Measurements from ENCODE around the gene CCNB1.

The CCNB1 gene

DNA sequence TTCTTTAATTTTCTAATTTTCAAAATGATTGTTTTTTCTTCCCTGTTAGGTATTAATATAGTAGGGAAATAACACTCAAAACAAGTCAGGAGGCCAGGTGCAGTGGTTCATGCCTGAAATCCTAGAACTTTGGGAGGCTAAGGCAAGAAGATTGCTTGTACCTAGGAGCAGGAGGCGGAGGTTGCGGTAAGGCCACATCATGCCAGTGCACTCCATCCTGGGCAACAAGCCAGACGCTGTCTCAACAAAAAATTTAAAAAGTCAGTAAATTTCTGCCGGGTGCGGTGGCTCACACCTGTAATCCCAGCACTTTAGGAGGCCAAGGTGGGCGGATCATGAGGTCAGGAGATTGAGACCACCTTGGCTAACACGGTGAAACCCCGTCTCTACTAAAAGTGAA is 57.6 kb downstream of the CCNB1 start:
- Histone ChIP-seq H3K79me2 (ENCODE audit: insufficient read depth, low read length) (peaks cover 27% of the 10 kb centered on the region), H2AFZ (ENCODE audit: low read depth, low read length) (no peak overlapping the region), H4K20me1 (ENCODE audit: insufficient read depth, low read length) (no peaks in the 10 kb centered on the region), H3K27me3 (ENCODE audit: insufficient read depth, low read length, poor library complexity) (no peaks in the 10 kb centered on the region), H3K9ac (ENCODE audit: low read depth, low read length) (no peak overlapping the region), H3K4me1 (ENCODE audit: insufficient read depth, low read length) (peaks cover 1% of the 10 kb centered on the region; the same call in 1 of the 2 replicates), H3K9me3 (ENCODE audit: insufficient read depth, low read length, severe bottlenecking) (no peaks in the 10 kb centered on the region), H3K4me3 (ENCODE audit: low read depth in 1 of 2, low read length in 2 of 2) (no peak overlapping the region), H3K4me2 (ENCODE audit: insufficient read depth, low read length) (no peak overlapping the region), H3K27ac (ENCODE audit: low read length) (no peak overlapping the region), H3K36me3 (ENCODE audit: insufficient read depth, low read length) (peaks cover 27% of the 10 kb centered on the region)
- ATAC-seq (ENCODE audit: insufficient read depth, low read depth) (no peak), DNase-seq (no peak)
- TF ChIP-seq CTCF (IDR thresholded peaks at IDR 0.05; ENCODE audit: borderline replicate concordance, extremely low read depth, low read length, poor library complexity, severe bottlenecking) (no peak), EZH2 (IDR thresholded peaks at IDR 0.05; ENCODE audit: borderline replicate concordance, low read depth, low read length, severe bottlenecking) (no peak)

DNA sequence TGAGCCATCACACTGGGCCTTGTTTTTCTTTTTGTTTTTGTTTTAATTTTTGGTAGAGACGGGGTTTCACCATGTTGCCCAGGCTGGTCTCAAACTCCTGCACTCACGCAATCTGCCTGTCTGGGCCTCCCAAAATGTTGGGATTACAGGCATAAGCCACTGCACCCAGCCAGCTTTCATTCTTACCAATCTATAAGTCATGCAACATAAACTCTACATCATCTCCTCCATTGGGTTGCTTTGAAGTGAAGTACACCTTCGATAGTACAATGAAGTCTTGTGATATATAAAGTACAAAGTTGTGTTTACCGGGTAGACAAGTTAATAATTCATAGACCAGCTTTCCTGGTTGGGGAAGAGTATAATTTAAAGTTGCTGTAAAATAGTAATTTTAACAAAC is 58.9 kb downstream of the CCNB1 start:
- Histone ChIP-seq H2AFZ (ENCODE audit: low read depth, low read length) (no peak overlapping the region), H3K27me3 (ENCODE audit: insufficient read depth, low read length, poor library complexity) (no peaks in the 10 kb centered on the region), H3K79me2 (ENCODE audit: insufficient read depth, low read length) (peaks cover 19% of the 10 kb centered on the region), H4K20me1 (ENCODE audit: insufficient read depth, low read length) (no peaks in the 10 kb centered on the region), H3K4me3 (ENCODE audit: low read depth in 1 of 2, low read length in 2 of 2) (no peak overlapping the region), H3K9me3 (ENCODE audit: insufficient read depth, low read length, severe bottlenecking) (no peaks in the 10 kb centered on the region), H3K9ac (ENCODE audit: low read depth, low read length) (no peak overlapping the region), H3K36me3 (ENCODE audit: insufficient read depth, low read length) (peaks cover 27% of the 10 kb centered on the region), H3K4me2 (ENCODE audit: insufficient read depth, low read length) (no peak overlapping the region), H3K27ac (ENCODE audit: low read length) (no peak overlapping the region), H3K4me1 (ENCODE audit: insufficient read depth, low read length) (no peaks in the 10 kb centered on the region)
- DNase-seq = no peak
- ATAC-seq (ENCODE audit: insufficient read depth, low read depth) = no peak
- TF ChIP-seq EZH2 (IDR thresholded peaks at IDR 0.05; ENCODE audit: borderline replicate concordance, low read depth, low read length, severe bottlenecking) = no peak
- no peak for TF ChIP-seq CTCF (IDR thresholded peaks at IDR 0.05; ENCODE audit: borderline replicate concordance, extremely low read depth, low read length, poor library complexity, severe bottlenecking)
